Stomach (tissue), 9 donors: ENCODE results near the gene KIAA0408. TPM values are rescaled to one million over a fixed set of nuclear protein-coding genes. Genes with fewer than 3 reads are reported as not detected.
"Not testable (repeated sequence)": the region's sequence is repeated elsewhere in the genome, so short reads cannot be mapped to it uniquely, and the experiment has no call there.

Experiments used
- DNase-seq, 2 donors: peaks; one replicate each; pipeline versions ENCODE4 v3.0.0 to v3.0.0-alpha.2; 2013 to 2019
- H3K27ac ChIP-seq, 5 donors: fragments of 200-600 bp in 4 of 5; sonication (generic) in 4 of 5; one replicate each; pipeline ENCODE4 v1.5.1; 2013 to 2019; ENCODE audit warnings: mild to moderate bottlenecking in 1 of 5, moderate library complexity in 1 of 5
- H3K27me3 ChIP-seq, 3 donors: fragments of 200-600 bp; sonication (generic); one replicate each; pipeline ENCODE4 v1.5.1; 2017 to 2019; ENCODE audit warnings: mixed run types in 1 of 3
- H3K36me3 ChIP-seq, 4 donors: fragments of 200-600 bp; sonication (generic); 1 replicate in 3 of 4; 2 replicates in 1 of 4; pipeline ENCODE4 v1.5.1; 2016 to 2019
- H3K4me1 ChIP-seq, 4 donors: fragments of 200-600 bp; sonication (generic); one replicate each; pipeline ENCODE4 v1.5.1; 2016 to 2019
- H3K4me3 ChIP-seq, 4 donors: fragments of 200-600 bp; sonication (generic) in 3 of 4; one replicate each; pipeline ENCODE4 v1.5.1; 2016 to 2019; ENCODE audit warnings: mild to moderate bottlenecking in 1 of 4
- H3K9me3 ChIP-seq, 4 donors: fragments of 200-600 bp; sonication (generic); one replicate each; pipeline ENCODE4 v1.5.1; 2016 to 2019
- CTCF ChIP-seq, 7 experiments: fragments of 450-650 bp in 4 of 7; fragments of 200-600 bp in 3 of 7; sonication (generic) in 3 of 7; IDR thresholded peaks; one replicate each; pipeline ENCODE4 v1.5.1; 2016 to 2019; ENCODE audit warnings: antibody characterized with exemption in 7 of 7, control low read depth in 2 of 7, mild to moderate bottlenecking in 1 of 7
- EP300 ChIP-seq: sonication (generic); formaldehyde crosslinking; IDR thresholded peaks from one replicate; pipeline ENCODE4 v1.6.1; 2017; ENCODE audit warnings: antibody characterized with exemption
- POLR2A ChIP-seq, 4 donors: fragments of 450-650 bp; IDR thresholded peaks; one replicate each; pipeline ENCODE4 v1.6.1; 2016; ENCODE audit warnings: antibody characterized with exemption in 4 of 4, control low read depth in 2 of 4, mild to moderate bottlenecking in 1 of 4, moderate library complexity in 1 of 4
- POLR2AphosphoS5 ChIP-seq, 3 donors: sonication (generic); formaldehyde crosslinking; IDR thresholded peaks; one replicate each; pipeline ENCODE4 v1.6.1; 2016; ENCODE audit warnings: antibody characterized with exemption in 3 of 3
- WGBS, 5 donors: extraction: QIAGEN DNeasy Blood & Tissue Kit in 3 of 5; methylation state at CpG; one replicate each; pipeline versions ENCODE4 v1.1.5 to v1.1.7; 2013 to 2018; 5-methylcytosine and 5-hydroxymethylcytosine counted together
- intact Hi-C: fragments of 100-400 bp; cut with DNase I; formaldehyde crosslinking; loops from one replicate; pipeline ENCODE4 v1.15.1; 2023; ENCODE audit warnings: low total_unique reads
- polyA plus RNA-seq, 3 donors: library from polyadenylated mRNA; stranded (reverse); fragments of 200-250 nt; gene quantifications; one replicate each; pipeline ENCODE4 v1.2.3, GENCODE V29; 2013
- small RNA-seq, 4 donors: library from RNA; depleted of rRNA; stranded (forward); fragments of <200 nt; gene quantifications; one replicate each; pipeline ENCODE3, GENCODE V24; 2016
- total RNA-seq, 5 donors: library from RNA; depleted of rRNA; stranded (reverse); fragments of >200 nt; gene quantifications; one replicate each; pipeline versions ENCODE4 v1.1.0 to v1.2.3, GENCODE V29; 2014 to 2016
- donor health status: healthy with polysubstance abuse.
- donor health status: Bipolar disorder and iron deficiency.
- donor health status: healthy.

KIAA0408 gene
- total and polyA plus RNA-seq, 8 donors, result 0.87 to 89.3 (median 6.4) TPM

GRCh38 chr6:127423921-127424320 lies 35.3 kb downstream of the KIAA0408 start:
- WGBS, 5 donors, result 54 to 70% (median 64%) methylated on average over 2 of the region's 2 CpGs
- Histone ChIP-seq H3K27ac (no peak overlapping the region), H3K4me1 (peaks cover 0 to 11% (median 5%) of the 10 kb centered on the region in 4 donors), H3K27me3 (no peaks in the 10 kb centered on the region), H3K9me3 (no peaks in the 10 kb centered on the region), H3K4me3 (no peak overlapping the region), H3K36me3 (no peaks in the 10 kb centered on the region)
- TF ChIP-seq EP300 (no peak), POLR2AphosphoS5 (IDR thresholded peaks at IDR 0.05) (no peak), POLR2A (IDR thresholded peaks at IDR 0.05) (no peak), CTCF (IDR thresholded peaks at IDR 0.05) (no peak)
- intact Hi-C loops, result no loop called here
- DNase-seq, result no peak

GRCh38 chr6:127421164-127421563 lies 38.0 kb downstream of the KIAA0408 start:
- 51 to 85% (median 62%) methylated on average over 3 of the region's 3 CpGs for WGBS, 5 donors
- not testable (repeated sequence) for H3K4me3 ChIP-seq

GRCh38 chr6:127420556-127420955 lies 38.6 kb downstream of the KIAA0408 start:
- WGBS, 5 donors, result 0 to 1% (median 0%) methylated on average over 2 of the region's 2 CpGs
- DNase-seq, result peak; percentile 63 to 88
- intact Hi-C loops, result no loop called here
- H3K27ac ChIP-seq, result peak overlapping the region in 1 of 5 donors; percentile 52
- H3K36me3 ChIP-seq, result no peaks in the 10 kb centered on the region
- TF ChIP-seq POLR2AphosphoS5 (IDR thresholded peaks at IDR 0.05) (peak in 1 of 3 donors; percentile 80), POLR2A (IDR thresholded peaks at IDR 0.05) (no peak), EP300 (no peak), CTCF (IDR thresholded peaks at IDR 0.05) (peak in 4 of 7 experiments; percentile 30 to 48 (median 32))
- H3K9me3 ChIP-seq, result no peaks in the 10 kb centered on the region
- H3K4me3 ChIP-seq, result no peak overlapping the region
- peaks cover 0 to 11% (median 5%) of the 10 kb centered on the region in 4 donors for H3K4me1 ChIP-seq
- no peaks in the 10 kb centered on the region for H3K27me3 ChIP-seq

More at GRCh38 chr6:127421164-127421563, 38.0 kb downstream of the KIAA0408 start:
- intact Hi-C loops, H3K9me3 ChIP-seq, H3K36me3 ChIP-seq, DNase-seq, H3K27me3 ChIP-seq, H3K27ac ChIP-seq: not testable (repeated sequence)
- H3K4me1 ChIP-seq, result peaks cover 0 to 11% (median 5%) of the 10 kb centered on the region in 4 donors

GRCh38 chr6:127415096-127415495 lies 44.1 kb downstream of the KIAA0408 start:
- H3K4me1 ChIP-seq, result peaks cover 0 to 4% (median under 1%) of the 10 kb centered on the region in 4 donors
- WGBS, 5 donors, result 83 to 95% (median 93%) methylated on average over 2 of the region's 2 CpGs
- no peaks in the 10 kb centered on the region for H3K9me3 ChIP-seq
- no peaks in the 10 kb centered on the region for H3K36me3 ChIP-seq
- intact Hi-C loops, result no loop called here
- no peak overlapping the region for H3K4me3 ChIP-seq
- TF ChIP-seq CTCF (IDR thresholded peaks at IDR 0.05) (no peak), POLR2AphosphoS5 (IDR thresholded peaks at IDR 0.05) (no peak), EP300 (no peak), POLR2A (IDR thresholded peaks at IDR 0.05) (no peak)
- no peak for DNase-seq
- H3K27me3 ChIP-seq, result no peaks in the 10 kb centered on the region
- no peak overlapping the region for H3K27ac ChIP-seq

- WGBS, 5 donors, result 39 to 67% (median 57%) methylated on average over 1 to 4 of the region's 4 CpGs
- intact Hi-C loops, H3K27me3 ChIP-seq, H3K4me3 ChIP-seq, H3K27ac ChIP-seq, H3K36me3 ChIP-seq, H3K4me1 ChIP-seq, H3K9me3 ChIP-seq: not testable (repeated sequence)
- peak; percentile 39 to 41 for DNase-seq
These were observed 46.1 kb downstream of the KIAA0408 start for GRCh38 chr6:127413123-127413522.

GRCh38 chr6:127412016-127412415 lies 47.2 kb downstream of the KIAA0408 start:
- H3K4me1 ChIP-seq, DNase-seq, H3K27me3 ChIP-seq, H3K36me3 ChIP-seq, H3K9me3 ChIP-seq, H3K4me3 ChIP-seq, H3K27ac ChIP-seq, intact Hi-C loops: not testable (repeated sequence)
- WGBS, 5 donors, result 92 to 99% (median 95%) methylated on average over 8 of the region's 8 CpGs

Small RNAs within 50 kb of the gene (small RNA-seq; reads per million reads assigned to genes)
- 0 reads per million in 4 donors for gene KIAA0408

Other genes starting within 250 kb of the KIAA0408 start
- 100 to 1,000 TPM in 1 of 5 donors, 10 to 100 TPM in 4; 14.2 to 101 (median 58.9) TPM for gene RNF146, start 192.5 kb downstream of the KIAA0408 start, total RNA-seq
- 10 to 100 TPM; 16.6 to 30.5 (median 21.1) TPM for gene RNF146, start 192.5 kb downstream of the KIAA0408 start, polyA plus RNA-seq
- gene ECHDC1, start 115.8 kb downstream of the KIAA0408 start, total RNA-seq, result 10 to 100 TPM; 11.9 to 71.0 (median 50.8) TPM
- 10 to 100 TPM; 28.4 to 51.4 (median 50.7) TPM for gene ECHDC1, start 115.8 kb downstream of the KIAA0408 start, polyA plus RNA-seq
- gene C6orf58, start 117.8 kb upstream of the KIAA0408 start, total RNA-seq, result 1 to 10 TPM in 1 of 5 donors, not detected in 4; 2.3 TPM
- gene C6orf58, start 117.8 kb upstream of the KIAA0408 start, polyA plus RNA-seq, result 1 to 10 TPM in 1 of 3 donors, under 1 TPM in 1, not detected in 1; 0.25 to 3.5 TPM